Activated CD8-positive, alpha-beta T cell treated with anti-CD3 and anti-CD28 coated beads for 36 hours (primary cell): ENCODE data around the gene TNFRSF25. TPM values are rescaled to one million over a fixed set of nuclear protein-coding genes. Genes with fewer than 3 reads are reported as not detected.

Experiments used
- ATAC-seq: fragments of 200-7000 bp; cut with Tn5 transposase; one replicate; pipeline ENCODE4 v1.10.0; 2021; ENCODE audit warnings: mild to moderate bottlenecking, moderate library complexity
- CTCF ChIA-PET: fragments of 350-600 bp; sonication (Branson Sonifier 250); formaldehyde crosslinking; loops from one replicate; lab custom pipeline; 2021; ENCODE audit warnings: antibody characterized with exemption; lab: Charles Lee
- POLR2A ChIA-PET: fragments of 350-600 bp; sonication (Branson Sonifier 250); formaldehyde crosslinking; loops from one replicate; lab custom pipeline; 2021; ENCODE audit warnings: antibody characterized with exemption; lab: Charles Lee
- DNase-seq: peaks from one replicate; pipeline ENCODE4 v3.0.0-alpha.2; 2020
- H3K27ac Mint-ChIP-seq: one replicate; pipeline ENCODE4 v1.8.0; 2021; ENCODE audit warnings: mild to moderate bottlenecking, mixed read lengths
- H3K27me3 Mint-ChIP-seq: one replicate; pipeline ENCODE4 v1.8.0; 2021; ENCODE audit warnings: mixed read lengths
- H3K36me3 Mint-ChIP-seq: one replicate; pipeline ENCODE4 v1.8.0; 2021; ENCODE audit warnings: low read depth, mixed read lengths
- H3K4me1 Mint-ChIP-seq: one replicate; pipeline ENCODE4 v1.8.0; 2021; ENCODE audit warnings: low read depth, mixed read lengths
- H3K4me3 Mint-ChIP-seq: one replicate; pipeline ENCODE4 v1.8.0; 2021; ENCODE audit warnings: mild to moderate bottlenecking, moderate library complexity, mixed read lengths
- H3K9me3 Mint-ChIP-seq: one replicate; pipeline ENCODE4 v1.8.0; 2021; ENCODE audit warnings: mixed read lengths
- intact Hi-C: fragments of 100-400 bp; cut with micrococcal nuclease; formaldehyde crosslinking; loops from one replicate; pipeline ENCODE4 v1.10.0; 2022
- total RNA-seq, 2 experiments: library from RNA; stranded (reverse); gene quantifications; one replicate each; pipeline ENCODE4 v1.2.3, GENCODE V29; 2021
- TF ChIP-seq, protein P1 (sequence below): fragments of 200-600 bp; IDR thresholded peaks from one replicate; pipeline ENCODE4 v1.8.0; 2022; ENCODE audit warnings: antibody characterized with exemption, mild to moderate bottlenecking

Gene TNFRSF25
- total RNA-seq, 2 experiments from 2014 or later, result 55.8 to 57.8 TPM

DNA sequence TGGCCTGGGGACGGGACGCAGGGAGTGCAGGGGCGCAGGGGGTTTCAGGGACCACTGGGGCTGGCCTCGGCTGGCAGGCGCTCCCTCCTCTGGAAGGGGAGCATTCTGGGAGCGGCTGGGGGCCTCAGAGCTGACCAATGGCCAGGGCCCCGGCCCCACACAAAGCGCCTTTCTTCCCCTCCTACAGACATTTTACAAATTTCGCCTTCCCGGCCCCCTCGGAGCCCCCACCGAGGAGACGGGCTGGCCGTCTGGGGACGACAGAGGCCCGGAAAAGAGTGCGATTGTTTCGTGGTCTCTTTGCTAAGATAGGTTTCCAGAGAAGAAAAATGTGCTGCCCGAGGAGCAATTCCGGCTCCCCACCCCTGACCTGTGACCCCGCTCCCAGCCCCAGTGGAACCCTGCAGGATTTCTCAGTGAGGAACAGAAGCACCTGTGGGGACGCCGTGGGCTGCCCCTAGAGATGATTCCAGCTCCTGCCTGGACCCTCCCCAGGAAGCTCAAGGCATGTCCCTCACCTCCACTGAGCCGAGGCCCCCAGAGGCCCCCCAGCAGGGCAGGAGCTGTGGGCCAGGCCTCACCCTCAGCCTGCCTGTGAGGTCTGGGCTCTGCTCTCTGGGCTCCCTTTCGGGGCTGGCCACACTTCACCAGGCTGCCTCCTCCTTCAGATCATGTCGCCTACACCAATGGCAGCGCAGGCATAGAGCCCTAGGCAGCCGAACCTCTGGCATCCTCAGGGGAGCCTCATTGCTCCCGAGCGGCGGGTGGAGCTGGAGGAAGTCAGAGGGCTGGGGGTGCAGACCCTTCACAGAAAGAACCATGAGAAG lies 40.5 kb upstream of the TNFRSF25 start:
- CTCF ChIA-PET, result interaction anchor here (0.6 to 1.3 kb wide), 3 partner anchors 16 to 23 kb away, joined by 3 to 4 read pairs (median 3); no protein-coding TSS in a partner anchor
- no peak for ATAC-seq
- TF ChIP-seq, protein P1, sequence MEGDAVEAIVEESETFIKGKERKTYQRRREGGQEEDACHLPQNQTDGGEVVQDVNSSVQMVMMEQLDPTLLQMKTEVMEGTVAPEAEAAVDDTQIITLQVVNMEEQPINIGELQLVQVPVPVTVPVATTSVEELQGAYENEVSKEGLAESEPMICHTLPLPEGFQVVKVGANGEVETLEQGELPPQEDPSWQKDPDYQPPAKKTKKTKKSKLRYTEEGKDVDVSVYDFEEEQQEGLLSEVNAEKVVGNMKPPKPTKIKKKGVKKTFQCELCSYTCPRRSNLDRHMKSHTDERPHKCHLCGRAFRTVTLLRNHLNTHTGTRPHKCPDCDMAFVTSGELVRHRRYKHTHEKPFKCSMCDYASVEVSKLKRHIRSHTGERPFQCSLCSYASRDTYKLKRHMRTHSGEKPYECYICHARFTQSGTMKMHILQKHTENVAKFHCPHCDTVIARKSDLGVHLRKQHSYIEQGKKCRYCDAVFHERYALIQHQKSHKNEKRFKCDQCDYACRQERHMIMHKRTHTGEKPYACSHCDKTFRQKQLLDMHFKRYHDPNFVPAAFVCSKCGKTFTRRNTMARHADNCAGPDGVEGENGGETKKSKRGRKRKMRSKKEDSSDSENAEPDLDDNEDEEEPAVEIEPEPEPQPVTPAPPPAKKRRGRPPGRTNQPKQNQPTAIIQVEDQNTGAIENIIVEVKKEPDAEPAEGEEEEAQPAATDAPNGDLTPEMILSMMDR, result no peak
- H3K4me3 Mint-ChIP-seq, result no peak overlapping the region
- no peaks in the 10 kb centered on the region for H3K27me3 Mint-ChIP-seq
- H3K36me3 Mint-ChIP-seq, result no peaks in the 10 kb centered on the region
- H3K4me1 Mint-ChIP-seq, result no peaks in the 10 kb centered on the region
- no peaks in the 10 kb centered on the region for H3K9me3 Mint-ChIP-seq
- POLR2A ChIA-PET, result interaction anchor here (0.6 to 1.2 kb wide), 3 partner anchors 15 to 40 kb away, joined by 3 read pairs; partner anchors contain the start of gene PLEKHG5
- intact Hi-C loops, result no loop called here
- no peak for DNase-seq
- no peak overlapping the region for H3K27ac Mint-ChIP-seq

GRCh38 chr1:6505367-6506209 lies 39.6 kb upstream of the TNFRSF25 start:
- no peak overlapping the region for H3K27ac Mint-ChIP-seq
- H3K36me3 Mint-ChIP-seq, result no peaks in the 10 kb centered on the region
- DNase-seq, result no peak
- no peaks in the 10 kb centered on the region for H3K9me3 Mint-ChIP-seq
- CTCF ChIA-PET, result interaction anchor here (0.6 to 1.3 kb wide), 2 partner anchors 18 to 22 kb away, joined by 3 to 4 read pairs; no protein-coding TSS in a partner anchor
- intact Hi-C loops, result no loop called here
- peaks cover 4% of the 10 kb centered on the region for H3K27me3 Mint-ChIP-seq
- no peak for ATAC-seq
- TF ChIP-seq, protein P1, result no peak
- H3K4me1 Mint-ChIP-seq, result no peaks in the 10 kb centered on the region
- POLR2A ChIA-PET, result interaction anchor here (0.7 to 1.2 kb wide), 3 partner anchors 11 to 39 kb away, joined by 3 to 4 read pairs (median 3); no protein-coding TSS in a partner anchor
- H3K4me3 Mint-ChIP-seq, result no peak overlapping the region

- H3K27me3 Mint-ChIP-seq, result peaks cover 4% of the 10 kb centered on the region
- H3K4me1 Mint-ChIP-seq, result no peaks in the 10 kb centered on the region
- H3K27ac Mint-ChIP-seq, result no peak overlapping the region
- DNase-seq, result no peak
- intact Hi-C loops, result no loop called here
- H3K9me3 Mint-ChIP-seq, result no peaks in the 10 kb centered on the region
- no peak for ATAC-seq
- TF ChIP-seq, protein P1, result no peak
- H3K4me3 Mint-ChIP-seq, result no peak overlapping the region
- ChIA-PET CTCF (no interaction called here), POLR2A (interaction anchor here (0.7 kb wide), 1 partner anchor 12 kb away, joined by 4 read pairs; no protein-coding TSS in a partner anchor)
- H3K36me3 Mint-ChIP-seq, result no peaks in the 10 kb centered on the region
Measured at GRCh38 chr1:6504887-6505286, 38.9 kb upstream of the TNFRSF25 start.

GRCh38 chr1:6503884-6504602 lies 38.1 kb upstream of the TNFRSF25 start:
- POLR2A ChIA-PET, result interaction anchor here (1.3 kb wide), 1 partner anchor 9 kb away, joined by 3 read pairs; no protein-coding TSS in a partner anchor
- CTCF ChIA-PET, result no interaction called here

More at GRCh38 chr1:6503884-6504602, 38.1 kb upstream of the TNFRSF25 start:
- Mint-ChIP-seq H3K4me1 (no peaks in the 10 kb centered on the region), H3K4me3 (no peak overlapping the region), H3K27me3 (peaks cover 4% of the 10 kb centered on the region), H3K36me3 (no peaks in the 10 kb centered on the region), H3K9me3 (no peaks in the 10 kb centered on the region), H3K27ac (no peak overlapping the region)
- no peak for DNase-seq
- no peak for ATAC-seq
- intact Hi-C loops, result no loop called here
- TF ChIP-seq, protein P1, result no peak
